Measurements from ENCODE around the gene MRPL4.

Gene MRPL4

GRCh38 chr19:10292206-10292788 lies 40.3 kb downstream of the MRPL4 start:
- Histone ChIP-seq H3K27me3 (ENCODE audit: control insufficient read depth, insufficient read depth, low read length) (peaks cover 100% of the 10 kb centered on the region), H3K4me1 (ENCODE audit: control insufficient read depth, low read depth, low read length) (peaks cover 22% of the 10 kb centered on the region), H3K9ac (ENCODE audit: low read length) (no peak overlapping the region), H3K4me3 (ENCODE audit: low read length) (peak overlapping the region; percentile 46), H3K9me3 (ENCODE audit: control insufficient read depth, low read depth, low read length) (no peaks in the 10 kb centered on the region), H3K27ac (ENCODE audit: low read length) (no peak overlapping the region), H3K36me3 (ENCODE audit: control insufficient read depth, low read depth, low read length) (no peaks in the 10 kb centered on the region)

GRCh38 chr19:10292789-10293636 lies 41.0 kb downstream of the MRPL4 start:
- Histone ChIP-seq H3K4me3 (ENCODE audit: low read length) (peak overlapping the region; percentile 32), H3K9me3 (ENCODE audit: control insufficient read depth, low read depth, low read length) (no peaks in the 10 kb centered on the region), H3K27me3 (ENCODE audit: control insufficient read depth, insufficient read depth, low read length) (peaks cover 100% of the 10 kb centered on the region), H3K36me3 (ENCODE audit: control insufficient read depth, low read depth, low read length) (no peaks in the 10 kb centered on the region), H3K9ac (ENCODE audit: low read length) (no peak overlapping the region), H3K4me1 (ENCODE audit: control insufficient read depth, low read depth, low read length) (peaks cover 18% of the 10 kb centered on the region), H3K27ac (ENCODE audit: low read length) (no peak overlapping the region)

- H3K27ac ChIP-seq (ENCODE audit: low read length) = no peak overlapping the region
- peaks cover 94% of the 10 kb centered on the region for H3K27me3 ChIP-seq (ENCODE audit: control insufficient read depth, insufficient read depth, low read length)
- no peak overlapping the region for H3K4me3 ChIP-seq (ENCODE audit: low read length)
- no peak overlapping the region for H3K9ac ChIP-seq (ENCODE audit: low read length)
- H3K9me3 ChIP-seq (ENCODE audit: control insufficient read depth, low read depth, low read length) = no peaks in the 10 kb centered on the region
- no peaks in the 10 kb centered on the region for H3K36me3 ChIP-seq (ENCODE audit: control insufficient read depth, low read depth, low read length)
- peaks cover 18% of the 10 kb centered on the region for H3K4me1 ChIP-seq (ENCODE audit: control insufficient read depth, low read depth, low read length)
These were observed 41.8 kb downstream of the MRPL4 start for GRCh38 chr19:10293637-10294367.

- Histone ChIP-seq H3K9me3 (ENCODE audit: control insufficient read depth, low read depth, low read length) (no peaks in the 10 kb centered on the region), H3K4me1 (ENCODE audit: control insufficient read depth, low read depth, low read length) (peaks cover 18% of the 10 kb centered on the region), H3K9ac (ENCODE audit: low read length) (no peak overlapping the region), H3K36me3 (ENCODE audit: control insufficient read depth, low read depth, low read length) (no peaks in the 10 kb centered on the region), H3K27ac (ENCODE audit: low read length) (no peak overlapping the region), H3K27me3 (ENCODE audit: control insufficient read depth, insufficient read depth, low read length) (peaks cover 90% of the 10 kb centered on the region), H3K4me3 (ENCODE audit: low read length) (no peak overlapping the region)
These were observed 42.3 kb downstream of the MRPL4 start for GRCh38 chr19:10294368-10294697.

GRCh38 chr19:10295305-10295846 lies 43.4 kb downstream of the MRPL4 start:
- no peak overlapping the region for H3K9ac ChIP-seq (ENCODE audit: low read length)
- peaks cover 15% of the 10 kb centered on the region for H3K4me1 ChIP-seq (ENCODE audit: control insufficient read depth, low read depth, low read length)
- H3K9me3 ChIP-seq (ENCODE audit: control insufficient read depth, low read depth, low read length) = no peaks in the 10 kb centered on the region
- H3K4me3 ChIP-seq (ENCODE audit: low read length) = peak overlapping the region; percentile 47
- no peaks in the 10 kb centered on the region for H3K36me3 ChIP-seq (ENCODE audit: control insufficient read depth, low read depth, low read length)
- H3K27me3 ChIP-seq (ENCODE audit: control insufficient read depth, insufficient read depth, low read length) = peaks cover 87% of the 10 kb centered on the region
- H3K27ac ChIP-seq (ENCODE audit: low read length) = no peak overlapping the region

GRCh38 chr19:10295847-10296591 lies 44.0 kb downstream of the MRPL4 start:
- Histone ChIP-seq H3K9me3 (ENCODE audit: control insufficient read depth, low read depth, low read length) (no peaks in the 10 kb centered on the region), H3K27me3 (ENCODE audit: control insufficient read depth, insufficient read depth, low read length) (peaks cover 81% of the 10 kb centered on the region), H3K27ac (ENCODE audit: low read length) (no peak overlapping the region), H3K4me3 (ENCODE audit: low read length) (peak overlapping the region; percentile 47), H3K9ac (ENCODE audit: low read length) (no peak overlapping the region), H3K4me1 (ENCODE audit: control insufficient read depth, low read depth, low read length) (peaks cover 11% of the 10 kb centered on the region), H3K36me3 (ENCODE audit: control insufficient read depth, low read depth, low read length) (no peaks in the 10 kb centered on the region)

GRCh38 chr19:10299545-10300458 lies 47.8 kb downstream of the MRPL4 start:
- peaks cover 4% of the 10 kb centered on the region for H3K4me1 ChIP-seq (ENCODE audit: control insufficient read depth, low read depth, low read length)

GRCh38 chr19:10305139-10305806 lies 53.3 kb downstream of the MRPL4 start:
- Histone ChIP-seq H3K9ac (ENCODE audit: low read length) (no peak overlapping the region), H3K4me3 (ENCODE audit: low read length) (no peak overlapping the region), H3K36me3 (ENCODE audit: control insufficient read depth, low read depth, low read length) (peaks cover 5% of the 10 kb centered on the region), H3K27ac (ENCODE audit: low read length) (no peak overlapping the region), H3K27me3 (ENCODE audit: control insufficient read depth, insufficient read depth, low read length) (no peaks in the 10 kb centered on the region), H3K9me3 (ENCODE audit: control insufficient read depth, low read depth, low read length) (no peaks in the 10 kb centered on the region), H3K4me1 (ENCODE audit: control insufficient read depth, low read depth, low read length) (no peaks in the 10 kb centered on the region)

More at GRCh38 chr19:10299545-10300458, 47.8 kb downstream of the MRPL4 start:
- no peak overlapping the region for H3K4me3 ChIP-seq (ENCODE audit: low read length)
- no peak overlapping the region for H3K9ac ChIP-seq (ENCODE audit: low read length)
- peaks cover 43% of the 10 kb centered on the region for H3K27me3 ChIP-seq (ENCODE audit: control insufficient read depth, insufficient read depth, low read length)
- no peaks in the 10 kb centered on the region for H3K9me3 ChIP-seq (ENCODE audit: control insufficient read depth, low read depth, low read length)
- H3K36me3 ChIP-seq (ENCODE audit: control insufficient read depth, low read depth, low read length) = no peaks in the 10 kb centered on the region
- no peak overlapping the region for H3K27ac ChIP-seq (ENCODE audit: low read length)

- no peak overlapping the region for H3K9ac ChIP-seq (ENCODE audit: low read length)
- no peaks in the 10 kb centered on the region for H3K27me3 ChIP-seq (ENCODE audit: control insufficient read depth, insufficient read depth, low read length)
- H3K9me3 ChIP-seq (ENCODE audit: control insufficient read depth, low read depth, low read length) = no peaks in the 10 kb centered on the region
- H3K4me3 ChIP-seq (ENCODE audit: low read length) = no peak overlapping the region
- H3K4me1 ChIP-seq (ENCODE audit: control insufficient read depth, low read depth, low read length) = no peaks in the 10 kb centered on the region
- peaks cover 6% of the 10 kb centered on the region for H3K36me3 ChIP-seq (ENCODE audit: control insufficient read depth, low read depth, low read length)
- H3K27ac ChIP-seq (ENCODE audit: low read length) = no peak overlapping the region
These were observed 54.3 kb downstream of the MRPL4 start for GRCh38 chr19:10306327-10306726.

- Histone ChIP-seq H3K9ac (ENCODE audit: low read length) (no peak within 1 kb of the TSS), H3K9me3 (ENCODE audit: control insufficient read depth, low read depth, low read length) (no peaks in the 10 kb centered on the region), H3K27me3 (ENCODE audit: control insufficient read depth, insufficient read depth, low read length) (no peaks in the 10 kb centered on the region), H3K27ac (ENCODE audit: low read length) (no peak within 1 kb of the TSS), H3K4me3 (ENCODE audit: low read length) (no peak within 1 kb of the TSS), H3K36me3 (ENCODE audit: control insufficient read depth, low read depth, low read length) (peaks cover 6% of the 10 kb centered on the region), H3K4me1 (ENCODE audit: control insufficient read depth, low read depth, low read length) (no peaks in the 10 kb centered on the region)
These were observed 57.4 kb downstream of the MRPL4 start, which contains the start of gene ZGLP1 for GRCh38 chr19:10309423-10309822. Gene ZGLP1, minus strand, starts transcription at chr19:10309815.
